HG03354 (cell line): ENCODE data around the gene SERPINB12.

ENCODE experiments used
- ATAC-seq: cut with Tn5 transposase; IDR thresholded peaks from one replicate; pipeline ENCODE4 v1.9.1; 2021; ENCODE audit warnings: mild to moderate bottlenecking; ENCODE audit not compliant: unreplicated experiment, poor library complexity, severe bottlenecking

Gene SERPINB12

GRCh38 chr18:63590966-63591695 lies 49.0 kb downstream of the SERPINB12 start:
- ATAC-seq = no peak

- no peak for ATAC-seq
Observed at GRCh38 chr18:63591725-63592124, 49.6 kb downstream of the SERPINB12 start.

- ATAC-seq = no peak
Observed at GRCh38 chr18:63592471-63592870, 50.3 kb downstream of the SERPINB12 start.

- no peak for ATAC-seq
Observed at GRCh38 chr18:63596964-63597363, 54.8 kb downstream of the SERPINB12 start.

GRCh38 chr18:63603355-63603754 lies 61.2 kb downstream of the SERPINB12 start:
- ATAC-seq = no peak

- ATAC-seq = peak; percentile 92
Observed at GRCh38 chr18:63603772-63604171, 61.6 kb downstream of the SERPINB12 start.

GRCh38 chr18:63604791-63605567 lies 62.8 kb downstream of the SERPINB12 start:
- ATAC-seq = no peak

GRCh38 chr18:63606526-63606925 lies 64.4 kb downstream of the SERPINB12 start:
- no peak for ATAC-seq

GRCh38 chr18:63613420-63613819 lies 71.3 kb downstream of the SERPINB12 start:
- ATAC-seq = no peak

- peak; percentile 84 for ATAC-seq
Observed at GRCh38 chr18:63617049-63617914, 75.1 kb downstream of the SERPINB12 start.

GRCh38 chr18:63617915-63618234 lies 75.7 kb downstream of the SERPINB12 start:
- no peak for ATAC-seq
